HG02623 (cell line): ENCODE results near the gene PRMT3.
A peak's percentile ranks its signal among the peaks of the same experiment; 100 is the strongest.
"Not testable (repeated sequence)": the region's sequence is repeated elsewhere in the genome, so short reads cannot be mapped to it uniquely, and the experiment has no call there.

ENCODE experiments used
- ATAC-seq: cut with Tn5 transposase; IDR thresholded peaks from one replicate; pipeline ENCODE4 v1.9.1; 2021; ENCODE audit warnings: moderate library complexity; ENCODE audit not compliant: unreplicated experiment

Gene PRMT3

DNA sequence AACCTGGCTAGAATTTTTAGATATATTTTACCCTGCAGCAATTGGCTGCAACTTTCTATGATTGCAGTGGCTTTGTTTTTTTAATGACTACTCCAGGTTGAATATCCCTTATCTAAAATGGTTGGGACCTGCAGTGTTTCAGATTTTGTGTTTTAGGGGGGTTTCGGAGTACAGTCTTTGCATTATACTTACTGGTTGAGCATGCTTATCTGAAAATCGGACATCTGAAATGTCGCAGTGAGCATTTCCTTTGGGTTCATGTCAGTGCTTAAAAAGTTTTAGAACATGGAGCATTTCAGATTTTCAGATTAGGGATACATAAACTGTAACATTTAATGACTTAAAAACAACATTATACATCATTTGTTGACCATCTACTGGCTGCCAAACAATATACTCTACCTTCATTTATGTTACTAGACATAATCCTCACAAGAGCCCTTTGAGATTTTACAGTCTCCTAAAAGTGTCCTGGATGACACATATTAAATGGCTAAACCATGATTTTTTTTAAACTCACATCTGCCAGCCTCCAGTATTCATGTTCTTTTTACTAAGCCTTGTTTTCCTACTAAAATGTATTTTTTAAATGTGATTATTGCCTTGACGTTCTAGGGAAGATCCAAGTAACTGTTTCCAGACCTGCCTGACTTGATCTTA lies 66.3 kb downstream of the PRMT3 start:
- ATAC-seq = no peak

DNA sequence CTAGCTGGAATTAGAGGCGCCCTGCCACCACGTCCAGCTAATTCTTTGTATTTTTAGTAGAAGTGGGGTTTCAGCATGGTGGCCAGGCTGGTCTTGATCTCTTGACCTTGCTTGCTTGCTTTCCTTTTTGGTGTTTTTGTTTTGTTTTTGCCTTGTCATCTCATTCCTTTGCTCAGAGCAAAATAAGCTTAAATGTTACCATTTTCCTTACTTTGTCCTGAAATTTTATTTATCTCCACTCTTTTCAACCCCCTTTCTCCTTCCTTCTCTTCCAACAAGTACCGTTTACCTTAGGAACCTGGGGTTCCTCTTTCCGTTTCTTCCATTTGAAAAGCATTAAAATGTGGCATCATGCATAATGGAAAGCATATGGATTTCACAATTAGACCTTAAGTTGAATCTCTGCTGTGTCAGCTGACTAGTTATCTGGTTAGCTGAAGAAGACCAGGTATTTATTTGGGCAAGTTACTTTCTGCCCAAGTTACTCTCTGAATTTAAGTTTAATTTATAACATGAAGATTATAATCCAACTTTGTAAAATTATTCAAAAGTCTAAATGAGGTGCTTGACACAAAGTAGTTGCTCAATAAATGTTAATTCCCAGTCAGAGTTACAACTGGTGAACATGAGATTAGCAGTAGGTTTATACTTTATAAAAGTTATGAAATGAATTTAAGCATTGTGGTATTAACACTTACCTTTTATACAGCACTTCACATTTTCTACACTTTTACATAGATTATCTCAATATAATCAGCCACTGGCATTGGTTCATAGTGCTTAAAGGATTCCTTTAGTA lies 69.7 kb downstream of the PRMT3 start:
- ATAC-seq = no peak

DNA sequence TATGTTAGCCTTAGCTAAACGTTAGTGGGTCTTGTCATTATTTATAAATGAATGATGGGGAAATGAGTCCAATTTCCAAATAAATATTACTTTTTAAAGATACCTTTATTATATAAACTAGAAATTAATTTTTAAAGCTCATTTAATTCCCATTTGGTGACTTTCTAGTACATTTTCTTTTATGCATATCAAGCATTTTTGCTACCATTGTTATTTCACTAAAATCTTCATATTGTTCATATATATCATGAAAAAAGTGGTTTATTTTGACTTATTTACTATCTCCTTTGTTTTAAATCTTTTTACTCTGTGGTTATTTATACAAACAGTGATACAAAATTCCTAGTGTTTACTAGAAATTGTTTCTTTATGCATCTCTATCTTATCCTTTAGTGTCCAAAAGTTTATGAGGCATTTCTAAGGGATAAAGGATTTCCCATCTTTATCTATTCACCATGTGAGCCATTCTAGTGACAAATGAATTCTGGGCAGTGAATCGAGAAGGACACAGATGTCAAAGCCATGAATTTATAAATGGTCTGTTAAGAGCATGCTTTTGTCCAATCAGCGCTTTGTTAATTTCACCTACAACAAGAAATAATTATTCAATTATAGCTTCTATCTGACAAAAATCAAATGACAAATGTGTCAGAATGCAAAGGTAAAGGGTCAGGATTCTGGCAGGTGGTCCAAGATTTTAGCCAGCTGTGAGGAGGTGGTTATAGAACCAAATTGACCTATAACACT lies 70.6 kb downstream of the PRMT3 start:
- ATAC-seq = no peak

DNA sequence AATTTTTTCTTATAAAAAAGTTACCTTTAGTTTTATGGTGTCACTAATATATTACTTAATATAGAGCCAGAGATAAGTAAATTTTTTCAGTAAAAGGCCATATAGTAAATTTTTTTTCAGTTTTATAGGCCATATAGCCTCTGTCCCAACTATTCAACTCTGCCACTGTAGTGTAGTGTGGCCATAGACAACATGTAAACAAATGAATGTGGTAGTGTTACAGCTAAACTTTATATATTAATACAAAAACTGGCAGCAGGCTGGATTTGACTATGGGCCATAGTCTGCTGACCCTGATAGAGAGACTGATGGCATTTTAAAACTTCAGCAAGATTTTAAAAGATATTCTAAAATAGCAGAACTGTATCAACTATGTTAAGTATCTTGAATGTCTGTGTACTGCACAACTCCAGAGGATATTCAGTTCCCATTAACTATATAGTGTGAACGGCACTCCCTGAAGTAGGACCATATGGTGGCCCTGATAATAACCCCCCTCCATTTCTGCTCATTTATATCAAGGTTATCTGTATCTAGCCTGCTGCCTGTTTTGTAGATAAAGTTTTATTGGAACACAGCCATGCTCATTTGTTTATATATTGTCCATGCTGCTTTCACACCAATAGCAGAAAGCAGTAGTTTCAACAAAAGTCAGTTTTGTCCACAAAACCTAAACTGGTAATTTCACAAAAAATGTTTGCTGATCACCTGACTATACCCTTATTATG lies 71.6 kb downstream of the PRMT3 start:
- no peak for ATAC-seq

DNA sequence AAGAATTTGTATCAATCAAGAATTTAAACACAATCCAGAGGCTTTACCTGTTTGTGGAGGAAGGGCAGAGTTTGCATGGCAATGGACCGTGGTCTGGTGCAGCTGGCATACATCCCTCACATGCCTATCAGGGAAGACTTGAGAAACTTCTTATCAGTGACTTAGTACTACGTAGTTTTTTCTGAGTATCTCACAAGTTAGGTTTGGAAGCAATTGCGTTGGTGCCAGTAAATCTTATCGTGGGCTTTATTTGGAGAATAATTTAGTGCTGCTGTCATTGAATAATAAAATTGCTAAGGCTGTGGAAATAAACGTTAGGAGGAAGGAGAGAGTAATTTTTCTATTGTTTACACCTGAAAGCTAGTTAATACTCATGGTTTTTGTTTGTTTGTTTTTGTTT lies 72.3 kb downstream of the PRMT3 start:
- ATAC-seq = no peak

DNA sequence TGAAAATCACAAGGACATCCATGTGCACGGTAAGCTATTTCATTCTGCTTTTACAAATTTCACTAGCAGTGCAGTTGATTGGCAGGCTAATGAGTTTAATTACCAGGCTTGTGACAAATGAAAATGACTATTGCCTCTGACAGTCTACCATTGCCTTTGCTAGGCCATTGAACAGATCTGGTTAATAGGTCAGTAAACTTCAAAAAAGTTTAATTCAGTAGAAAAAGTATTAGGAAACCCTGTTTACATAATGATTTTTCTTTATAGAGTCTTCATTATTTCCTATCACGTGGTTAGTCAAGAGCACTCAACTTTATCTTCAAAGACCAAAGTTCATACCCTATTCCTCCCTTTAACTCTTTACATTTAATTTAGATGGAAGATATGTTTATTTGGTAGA lies 77.0 kb downstream of the PRMT3 start:
- ATAC-seq = no peak

DNA sequence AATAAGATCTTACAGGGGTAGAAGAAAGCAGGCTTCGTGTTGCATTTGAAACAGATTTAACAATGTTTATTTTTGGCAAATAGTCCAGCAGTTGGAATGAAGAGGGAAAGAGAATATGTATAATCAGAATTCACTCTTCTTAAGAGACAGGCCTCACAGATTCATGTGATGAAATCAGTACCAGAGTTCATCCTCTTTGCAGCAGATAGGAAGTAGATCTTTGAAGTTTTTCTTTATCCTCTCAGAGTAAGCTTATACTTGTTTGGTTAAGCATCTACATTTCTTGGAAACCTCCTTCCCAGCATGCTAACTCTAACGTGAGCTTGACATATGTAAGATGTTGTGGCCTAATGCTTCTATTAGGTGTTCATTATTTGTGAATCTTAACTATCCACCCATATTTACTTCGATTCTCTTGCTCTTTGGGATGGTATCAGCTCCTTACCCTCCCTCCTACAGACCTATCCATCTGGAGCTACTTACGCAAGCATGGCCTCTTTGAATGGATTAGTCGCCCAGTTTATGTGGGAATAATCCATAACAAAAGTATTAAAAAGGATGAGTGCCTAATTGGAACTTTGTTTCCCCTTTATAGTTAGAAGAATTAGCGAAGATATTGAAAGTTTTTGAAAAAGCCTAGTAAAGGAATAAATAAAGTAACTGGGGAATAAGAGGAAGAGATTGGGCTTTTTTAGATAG lies 80.1 kb downstream of the PRMT3 start:
- no peak for ATAC-seq

DNA sequence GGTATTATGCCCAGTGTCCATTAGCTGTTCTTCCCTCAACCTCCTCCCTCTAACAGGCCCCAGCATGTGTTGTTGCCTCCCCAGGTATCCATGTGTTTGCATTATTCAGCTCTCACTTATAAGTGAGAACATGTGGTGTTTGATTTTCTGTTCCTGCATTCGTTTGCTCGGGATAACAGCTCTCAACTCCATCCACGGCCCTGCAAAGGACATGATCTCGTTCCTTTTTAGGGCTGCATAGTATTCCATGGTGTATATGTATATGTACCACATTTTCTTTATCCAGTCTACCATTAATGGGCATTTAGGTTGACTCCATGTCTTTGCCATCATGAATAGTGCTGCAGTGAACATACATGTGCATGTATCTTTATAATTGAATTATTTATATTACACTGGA lies 82.8 kb downstream of the PRMT3 start:
- no peak for ATAC-seq

DNA sequence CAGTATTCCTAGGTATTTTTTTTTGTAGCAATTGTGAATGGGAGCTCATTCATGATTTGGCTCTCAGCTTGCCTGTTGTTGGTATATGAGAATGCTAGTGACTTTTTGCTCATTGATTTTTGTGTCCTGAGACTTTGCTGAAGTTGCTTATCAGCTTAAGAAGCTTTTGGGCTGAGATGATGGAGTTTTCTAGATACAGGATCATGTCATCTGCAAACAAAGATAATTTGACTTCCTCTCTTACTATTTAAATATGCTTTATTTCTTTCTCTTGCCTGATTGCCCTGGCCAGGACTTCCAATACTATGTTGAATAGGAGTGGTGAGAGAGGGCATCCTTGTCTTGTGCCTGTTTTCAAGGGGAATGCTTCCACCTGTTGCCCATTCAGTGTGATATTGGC lies 84.4 kb downstream of the PRMT3 start:
- not testable (repeated sequence) for ATAC-seq

DNA sequence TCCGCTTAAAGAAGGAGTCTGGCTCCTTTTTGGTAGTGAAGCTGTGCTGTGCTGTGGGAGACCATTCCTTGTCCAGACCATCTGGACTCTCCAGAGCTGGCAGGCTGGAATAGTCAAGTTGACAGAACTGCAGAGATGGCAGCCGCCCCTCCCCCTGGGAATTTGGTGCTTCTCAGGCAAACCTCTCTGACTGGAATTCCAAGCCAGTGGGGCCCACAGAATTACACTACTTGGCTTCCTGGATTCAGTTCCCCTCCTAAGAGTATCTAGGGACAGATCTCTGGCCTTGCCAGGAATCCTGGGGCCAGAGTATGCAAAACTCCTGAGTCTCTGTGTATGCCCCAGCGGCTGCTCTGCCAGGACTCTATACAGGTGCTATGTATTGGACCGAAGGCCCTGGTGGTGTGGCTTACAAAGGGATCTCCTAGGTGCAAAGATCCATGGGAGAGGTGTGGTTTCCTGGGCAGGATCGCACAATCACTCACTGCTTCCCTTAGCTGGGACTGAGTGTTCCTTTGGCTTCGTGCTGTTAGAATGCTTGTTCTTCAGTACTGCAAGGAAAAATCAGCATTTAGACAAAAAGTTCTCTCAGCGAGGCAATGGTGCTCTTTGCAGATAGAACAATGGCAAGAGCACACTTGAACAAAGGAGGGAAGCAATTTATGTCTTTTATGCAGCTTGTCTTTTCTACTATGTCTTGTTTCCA lies 86.8 kb downstream of the PRMT3 start:
- no peak for ATAC-seq

DNA sequence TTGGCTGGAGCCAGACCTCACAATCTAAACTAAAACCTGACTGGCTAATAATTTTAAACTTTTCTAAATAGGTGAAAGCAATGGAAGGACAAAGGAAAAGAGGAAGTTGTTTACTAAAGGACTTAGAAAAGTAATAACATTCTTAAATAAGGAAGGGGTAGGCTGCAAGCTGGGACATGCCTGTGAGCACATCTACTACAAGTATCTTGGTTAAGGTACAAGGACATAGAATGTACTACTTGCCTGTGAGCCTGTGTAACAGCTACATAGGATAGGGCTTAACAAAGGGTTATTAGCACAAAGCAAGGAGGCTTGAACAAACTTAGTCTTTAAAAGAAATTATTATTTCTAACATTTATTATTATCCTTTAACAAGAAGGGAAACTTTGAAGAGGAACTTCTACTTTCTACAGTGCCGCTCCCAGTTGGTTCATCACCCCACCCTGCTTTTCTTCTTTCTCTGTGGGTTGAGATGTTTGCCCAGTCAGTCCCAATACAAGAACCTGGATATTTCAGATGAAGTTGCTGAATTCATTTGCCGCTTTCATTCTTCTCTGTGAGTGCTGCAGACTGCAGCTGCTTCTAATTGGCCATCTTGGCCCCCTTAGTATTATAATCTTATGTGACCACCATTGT lies 87.5 kb downstream of the PRMT3 start:
- no peak for ATAC-seq

DNA sequence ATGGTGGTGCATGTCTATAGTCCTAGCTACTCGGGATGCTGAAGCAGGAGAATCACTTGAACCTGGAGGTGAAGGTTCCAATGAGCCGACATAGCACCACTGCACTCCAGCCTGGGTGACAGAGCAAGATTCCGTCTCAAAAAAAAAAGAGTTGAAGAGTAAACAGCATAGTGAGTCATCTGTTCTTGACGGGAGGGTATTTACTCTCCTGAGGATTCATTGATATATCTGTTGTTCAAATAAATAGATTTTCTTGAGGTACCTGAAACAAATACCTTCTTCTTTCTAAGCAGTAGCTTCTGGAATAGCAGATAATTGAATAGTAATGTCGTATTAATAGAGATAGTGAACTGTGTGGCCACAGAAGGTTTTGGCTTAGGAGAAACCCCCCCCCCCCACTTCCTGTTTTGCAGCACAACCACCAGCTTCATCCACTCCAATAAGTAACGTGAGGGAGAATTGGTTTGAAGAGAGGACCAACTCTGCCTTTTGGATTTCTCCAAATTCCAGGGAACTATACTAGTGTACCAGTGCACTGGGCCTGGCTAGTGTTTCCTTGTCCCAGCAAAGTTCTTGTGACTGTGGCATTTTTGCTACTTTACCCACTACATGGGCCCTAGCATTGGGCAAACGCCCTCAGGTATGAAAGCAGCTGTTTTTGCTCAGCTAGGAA lies 90.0 kb downstream of the PRMT3 start:
- ATAC-seq = no peak

DNA sequence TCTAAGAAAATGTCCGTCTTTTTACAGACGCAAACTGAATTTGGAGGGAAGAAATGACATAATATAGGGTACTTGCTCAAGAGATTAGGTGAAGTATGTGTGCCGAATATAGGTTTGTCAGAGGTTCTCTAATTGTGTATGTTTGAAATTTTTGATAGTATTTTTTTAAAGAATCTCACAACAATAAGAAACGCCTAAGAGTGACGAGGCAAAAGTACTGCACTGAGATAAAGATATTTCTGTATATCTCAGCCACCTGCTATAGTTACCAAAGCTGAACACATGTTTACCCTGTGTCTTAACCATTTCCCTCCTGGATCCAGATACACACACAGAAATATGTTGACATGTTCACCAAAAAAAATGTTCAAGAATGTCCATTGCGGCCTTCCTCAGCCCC lies 92.0 kb downstream of the PRMT3 start:
- ATAC-seq = no peak

DNA sequence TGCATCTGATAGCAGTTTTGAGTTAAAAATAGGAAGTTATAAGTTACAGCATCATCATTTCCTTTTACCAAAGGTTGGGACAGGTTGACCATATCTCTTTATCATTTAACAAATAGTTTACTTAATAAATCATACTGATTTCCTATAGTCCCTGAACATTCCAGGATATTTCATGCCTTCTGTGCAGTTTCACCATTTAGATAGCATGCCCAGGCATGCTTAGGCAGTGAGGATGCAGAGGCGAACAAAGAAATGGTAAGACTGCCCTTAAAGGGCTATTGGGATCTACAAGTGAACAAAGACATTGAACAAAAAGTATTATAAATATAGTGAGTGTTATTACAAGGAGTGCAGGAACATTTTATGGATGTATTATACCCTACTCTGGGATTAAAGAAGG lies 96.4 kb downstream of the PRMT3 start:
- no peak for ATAC-seq

DNA sequence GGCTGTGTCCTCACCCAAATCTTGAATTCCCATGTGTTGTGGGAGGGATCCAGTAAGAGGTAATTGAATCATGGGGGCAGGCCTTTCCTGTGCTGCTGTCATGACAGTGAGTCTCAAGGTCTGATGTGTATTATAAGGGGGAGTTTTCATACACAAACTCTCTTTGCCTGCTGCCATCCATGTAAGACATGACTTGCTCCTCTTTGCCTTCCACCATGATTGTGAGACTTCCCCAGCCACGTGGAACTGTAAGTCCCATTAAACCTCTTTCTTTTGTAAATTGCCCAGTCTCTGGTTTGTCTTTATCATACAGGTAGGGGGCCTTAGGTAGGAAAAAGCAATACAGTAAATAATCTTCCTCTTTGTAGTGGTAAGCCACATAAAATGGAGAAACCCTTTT lies 96.9 kb downstream of the PRMT3 start:
- not testable (repeated sequence) for ATAC-seq

DNA sequence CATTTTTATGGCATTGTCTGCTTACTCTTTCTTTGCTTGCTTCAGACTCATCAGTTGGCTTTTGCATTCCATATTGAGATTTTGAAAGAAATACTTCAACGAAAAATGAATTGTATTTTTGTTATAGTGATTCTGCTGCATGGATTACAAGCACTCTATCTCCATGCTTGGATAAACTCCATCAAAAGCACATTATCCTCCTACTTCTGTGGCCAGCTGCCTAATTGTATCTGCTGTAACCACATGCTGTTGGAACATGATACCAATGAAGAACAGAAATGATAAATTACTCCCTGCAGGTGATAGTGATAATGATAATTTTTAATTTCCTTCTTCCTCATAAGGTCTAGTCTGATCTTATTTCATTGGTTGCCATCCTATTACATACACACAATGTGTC lies 100.8 kb downstream of the PRMT3 start:
- no peak for ATAC-seq

DNA sequence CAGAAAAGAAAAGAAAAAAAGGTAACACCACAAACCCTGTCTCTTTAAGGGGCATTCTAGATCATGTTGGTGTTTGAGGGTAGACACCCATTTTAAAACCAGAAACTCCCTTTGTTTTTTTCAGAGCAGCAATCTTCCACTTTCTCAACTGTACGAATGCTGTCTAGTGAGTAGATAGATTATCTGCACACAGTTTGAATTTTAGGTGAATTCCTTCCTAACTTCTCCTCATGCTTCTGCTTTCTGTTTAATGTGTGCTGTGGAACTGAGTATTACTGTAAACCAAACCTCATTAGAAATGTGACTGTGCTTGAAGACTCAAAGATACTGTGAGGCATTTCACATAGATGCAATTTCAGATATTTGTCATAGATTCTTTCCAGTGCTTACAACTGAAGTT lies 102.4 kb downstream of the PRMT3 start:
- ATAC-seq = peak; percentile 80

DNA sequence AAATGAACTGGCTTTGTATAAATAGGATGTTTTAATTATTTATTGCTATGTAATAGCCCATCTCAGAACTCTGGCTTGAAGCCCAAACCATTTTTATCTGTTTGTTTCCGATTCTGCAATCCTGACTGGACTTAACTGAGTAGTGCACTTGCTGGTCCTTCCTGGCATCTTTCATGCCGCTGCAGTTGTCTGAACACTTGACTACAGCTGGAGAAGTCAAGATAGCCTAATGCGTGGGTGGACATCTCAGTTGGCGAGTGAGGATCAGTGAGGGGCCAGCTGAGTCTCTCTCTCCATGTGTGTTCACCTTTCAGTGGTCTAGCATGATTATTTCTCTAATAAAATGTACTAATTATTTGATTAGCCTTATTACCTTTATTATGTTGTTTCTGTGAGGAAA lies 105.8 kb downstream of the PRMT3 start:
- no peak for ATAC-seq
